Sigmoid colon (tissue), 4 donors: ENCODE measurements around the gene BRINP3.

Experiments
- CTCF ChIP-seq, 4 experiments: fragments of 450-650 bp in 3 of 4; fragments of 200-600 bp in 1 of 4; IDR thresholded peaks; one replicate each; pipeline ENCODE4 v1.5.1; 2016 to 2019; ENCODE audit warnings: antibody characterized with exemption in 4 of 4, mild to moderate bottlenecking in 3 of 4, moderate library complexity in 2 of 4
- EP300 ChIP-seq, 4 donors: sonication (generic); formaldehyde crosslinking; IDR thresholded peaks; one replicate each; pipeline ENCODE4 v1.6.1; 2017; ENCODE audit warnings: antibody characterized with exemption in 4 of 4
- POLR2A ChIP-seq, 2 donors: fragments of 450-650 bp; IDR thresholded peaks; one replicate each; pipeline ENCODE4 v1.6.1; 2016; ENCODE audit warnings: antibody characterized with exemption in 2 of 2, mild to moderate bottlenecking in 2 of 2, moderate library complexity in 2 of 2
- POLR2AphosphoS5 ChIP-seq, 4 donors: sonication (generic); formaldehyde crosslinking; IDR thresholded peaks; one replicate each; pipeline ENCODE4 v1.6.1; 2017; ENCODE audit warnings: antibody characterized with exemption in 4 of 4

GRCh38 chr1:190138266-190138665 lies 339.4 kb downstream of the BRINP3 start:
- TF ChIP-seq CTCF (IDR thresholded peaks at IDR 0.05) (no peak), POLR2AphosphoS5 (IDR thresholded peaks at IDR 0.05) (no peak), POLR2A (IDR thresholded peaks at IDR 0.05) (no peak), EP300 (IDR thresholded peaks at IDR 0.05) (no peak)
